HG03439 (cell line): Measurements from ENCODE around the gene SMIM8.
A peak's percentile ranks its signal among the peaks of the same experiment; 100 is the strongest.

Source experiments
- ATAC-seq: cut with Tn5 transposase; IDR thresholded peaks from one replicate; pipeline ENCODE4 v1.9.1; 2021; ENCODE audit warnings: mild to moderate bottlenecking, moderate library complexity; ENCODE audit not compliant: unreplicated experiment

The SMIM8 gene

DNA sequence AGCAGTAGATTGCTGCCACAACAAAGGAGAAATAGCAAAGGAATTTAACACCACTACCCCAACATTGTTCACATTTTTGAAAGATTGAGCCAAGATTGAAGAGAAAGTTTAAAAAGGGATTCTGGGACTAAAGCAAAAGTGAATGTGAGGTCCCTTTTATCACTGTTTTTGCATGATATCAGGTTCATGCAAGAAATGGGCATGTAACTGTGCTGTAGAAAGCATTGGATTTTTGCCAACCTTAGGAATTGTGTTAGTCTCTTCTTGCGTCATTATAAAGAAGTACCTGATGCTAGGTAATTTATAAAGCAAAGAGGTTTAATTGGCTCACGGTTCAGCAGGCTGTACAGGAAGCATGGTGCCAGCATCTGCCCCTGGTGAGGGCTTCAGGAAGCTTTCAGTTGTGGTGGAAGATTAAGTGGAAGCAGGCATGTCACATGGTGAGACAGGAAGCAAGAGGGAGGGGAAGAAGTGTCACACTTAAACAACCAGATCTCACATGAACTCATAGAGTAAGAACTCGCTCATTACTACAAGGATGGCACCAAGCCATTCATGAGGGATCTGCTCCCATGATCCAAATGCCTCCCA, 11.3 kb downstream of the SMIM8 start:
- ATAC-seq, result no peak

DNA sequence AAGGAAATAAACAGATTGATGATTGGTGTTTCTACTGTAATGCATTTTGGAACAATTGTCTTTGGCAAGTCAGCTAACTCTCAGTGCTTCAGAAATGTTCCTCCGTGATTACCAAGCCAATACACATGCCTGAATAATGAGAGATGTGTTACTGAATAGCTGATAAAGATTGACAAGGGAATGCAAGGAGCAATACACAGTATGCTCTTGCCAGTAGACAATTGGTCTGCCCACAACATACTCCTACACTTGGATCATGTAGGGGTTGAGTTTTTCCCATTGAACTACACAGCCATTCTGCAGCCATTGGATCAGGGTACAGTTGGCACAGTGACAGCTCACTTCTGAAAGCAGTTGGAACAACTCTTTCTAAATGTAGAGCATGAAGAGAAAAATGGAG, 12.3 kb downstream of the SMIM8 start:
- ATAC-seq, result no peak

DNA sequence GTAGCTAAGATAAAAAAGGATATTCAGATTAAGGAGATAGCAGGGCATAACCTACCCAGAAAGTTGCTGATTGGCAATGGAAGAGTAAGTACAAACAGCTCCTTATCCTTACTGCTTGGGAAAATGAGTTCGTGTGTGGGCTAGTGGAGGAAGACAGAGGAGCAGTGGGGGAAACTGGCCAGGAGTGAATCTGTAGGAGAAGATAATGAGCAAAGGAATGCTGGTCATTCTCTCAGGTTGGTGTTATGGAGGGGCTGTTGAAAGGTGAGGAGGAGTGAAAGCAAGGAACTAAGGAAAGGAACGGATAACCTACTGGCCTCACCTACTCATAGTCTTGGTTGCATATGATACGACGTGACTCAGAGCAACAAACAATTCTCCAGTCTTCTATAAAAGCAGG, 14.0 kb downstream of the SMIM8 start:
- no peak for ATAC-seq

DNA sequence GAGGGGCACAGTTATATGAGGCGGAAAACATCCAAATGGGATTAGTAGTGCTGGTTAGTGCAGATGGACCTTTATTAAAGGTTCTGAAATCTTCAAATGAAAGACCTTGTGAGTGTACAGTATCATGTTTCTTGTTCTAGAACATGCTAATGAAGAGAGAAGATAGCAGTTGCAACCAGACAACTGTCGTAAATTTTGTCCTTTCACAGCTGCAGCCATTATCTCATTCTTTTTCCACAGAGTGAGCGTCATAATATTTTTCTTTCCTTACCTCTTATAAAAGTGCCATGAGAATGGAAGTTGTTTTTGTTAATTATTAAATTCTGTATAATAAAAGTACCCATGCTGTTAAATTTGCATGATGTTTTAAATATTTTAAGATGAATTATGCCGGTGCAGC, 17.8 kb downstream of the SMIM8 start:
- ATAC-seq, result no peak

DNA sequence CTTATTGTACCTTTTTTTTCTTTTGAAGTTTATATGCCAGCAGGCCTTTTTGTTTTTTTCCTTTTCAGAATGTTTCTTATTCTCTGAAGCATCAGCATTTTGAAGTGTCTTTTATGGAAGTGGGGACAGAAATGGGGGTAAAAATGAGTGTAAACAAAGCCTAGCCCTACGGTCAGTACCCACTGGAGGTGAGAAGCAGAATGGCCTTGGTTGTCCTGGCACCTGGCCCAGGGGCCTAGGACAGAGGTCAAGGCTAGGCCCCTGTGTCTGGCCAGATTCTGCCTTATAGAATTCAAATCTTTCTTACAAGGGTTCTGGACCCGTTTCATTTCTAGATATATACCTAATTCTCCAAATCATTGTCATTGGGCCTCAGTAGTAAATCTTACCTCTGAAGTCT, 18.8 kb downstream of the SMIM8 start:
- no peak for ATAC-seq

DNA sequence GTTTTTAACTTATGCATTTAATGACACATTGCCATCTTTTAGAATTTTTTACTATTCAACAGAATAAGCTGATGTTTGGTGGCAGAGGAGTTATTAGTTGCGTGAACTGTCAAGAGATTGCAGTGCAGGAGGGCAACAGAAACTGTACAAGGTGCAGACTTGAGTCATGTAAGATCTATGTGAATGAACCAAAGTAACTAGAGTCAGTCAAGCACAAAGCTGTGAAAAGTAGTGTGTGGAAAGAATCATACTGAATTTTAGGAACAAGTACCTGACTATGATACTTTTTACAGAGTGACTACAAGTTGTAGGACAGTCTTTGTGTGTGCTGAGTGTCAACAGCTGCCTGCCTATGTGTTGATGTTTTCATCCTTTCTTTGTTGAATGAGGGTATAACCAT, 19.5 kb downstream of the SMIM8 start:
- ATAC-seq, result peak; percentile 77

DNA sequence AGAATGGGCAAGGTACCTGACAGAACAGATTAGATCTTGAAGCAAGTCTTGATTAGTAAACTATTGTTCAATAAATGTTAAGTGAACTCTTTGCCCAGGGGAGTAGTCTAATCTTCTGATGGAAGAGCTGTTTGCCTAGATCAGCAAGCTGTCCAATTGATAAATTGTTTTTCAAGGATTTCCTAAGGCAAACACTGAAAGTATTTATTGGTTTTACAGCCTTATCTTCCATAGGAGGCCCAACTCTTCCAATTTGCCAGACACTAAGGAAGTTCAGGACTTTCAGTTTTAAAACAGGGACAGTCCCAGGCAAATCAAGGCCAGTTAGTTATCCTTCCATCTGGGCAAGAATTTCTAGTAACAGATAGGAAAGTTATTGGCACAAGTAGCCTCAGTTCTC, 20.4 kb downstream of the SMIM8 start:
- ATAC-seq, result no peak

DNA sequence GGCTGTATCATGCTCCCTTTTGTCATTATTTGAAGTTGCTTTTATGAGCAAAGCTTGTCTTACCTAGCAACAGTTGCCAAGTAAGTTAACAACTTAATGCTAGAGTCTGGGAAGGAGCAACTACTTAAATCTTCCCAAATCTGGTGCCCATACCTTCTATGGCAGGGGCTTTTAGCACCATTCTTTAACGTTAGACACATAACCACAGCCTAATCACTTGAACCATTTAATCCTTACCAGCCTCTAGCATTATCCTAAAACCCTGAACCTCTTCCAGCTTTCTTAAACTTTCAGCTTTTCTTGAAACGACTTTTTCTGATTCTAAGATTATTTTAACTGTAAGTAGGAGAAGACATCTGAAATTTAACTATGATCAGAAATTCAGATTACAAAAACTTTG, 22.3 kb downstream of the SMIM8 start, which contains the start of gene C6orf163:
Gene C6orf163 (plus strand): TSS at position 83 of the 400 bp plus-strand sequence. CDS start 287 bp downstream, at position 370.
- ATAC-seq, result no peak

DNA sequence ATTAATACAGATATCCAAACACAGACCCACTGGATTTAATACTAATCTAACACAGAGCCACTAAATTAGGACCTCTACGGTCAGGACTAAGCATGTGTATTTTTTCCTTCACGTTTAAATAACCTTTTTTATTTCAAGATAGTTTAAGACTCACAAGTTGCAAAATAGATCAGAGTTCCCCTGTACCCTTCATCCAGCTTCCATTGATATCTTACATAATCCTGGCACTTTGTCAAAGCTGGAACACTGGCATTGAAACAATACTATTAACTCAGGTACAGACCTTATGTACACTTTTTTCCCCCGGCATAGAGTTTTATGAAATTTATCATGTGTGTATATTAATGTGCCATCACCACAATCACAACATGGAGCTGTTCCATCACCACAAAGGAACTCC, 24.3 kb downstream of the SMIM8 start:
- no peak for ATAC-seq

DNA sequence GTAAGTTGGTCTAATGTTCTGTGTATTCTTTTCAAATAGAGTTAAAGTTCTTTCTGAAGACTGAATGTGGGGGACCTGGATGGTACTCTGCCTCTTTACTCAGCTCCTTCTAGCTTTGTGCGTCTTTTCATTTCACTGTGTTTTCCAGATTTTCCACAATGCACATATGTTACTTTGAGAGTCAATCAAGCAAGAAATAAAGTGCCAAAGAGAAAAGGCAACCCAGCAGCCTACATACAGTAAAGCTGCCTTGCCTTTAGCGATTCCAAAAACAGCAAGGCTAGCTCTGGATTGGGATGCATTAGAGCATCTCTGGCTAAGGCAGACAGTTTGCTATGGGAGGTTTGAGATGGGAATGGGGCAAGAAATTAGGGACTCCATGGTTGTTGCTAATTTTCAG, 27.5 kb downstream of the SMIM8 start:
- no peak for ATAC-seq

DNA sequence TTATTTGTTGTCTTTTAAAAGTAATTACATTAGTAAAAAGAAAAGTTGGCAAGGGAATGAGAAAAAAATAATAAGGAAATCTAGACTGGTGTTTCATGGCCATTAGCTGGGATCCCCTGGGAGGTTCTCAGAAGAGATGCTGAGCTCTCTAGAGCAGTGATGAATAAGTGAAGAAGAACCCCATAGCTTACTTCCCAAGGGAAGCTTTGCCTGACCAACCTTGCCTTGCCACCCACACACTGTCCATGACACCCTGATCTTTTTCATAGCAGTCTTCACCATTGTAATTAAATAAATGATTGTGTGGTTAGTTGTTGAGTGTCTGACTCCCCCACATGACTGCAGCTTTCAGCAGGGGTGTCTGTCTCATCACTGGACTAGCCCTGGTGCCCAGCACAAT, 28.1 kb downstream of the SMIM8 start:
- ATAC-seq, result no peak

DNA sequence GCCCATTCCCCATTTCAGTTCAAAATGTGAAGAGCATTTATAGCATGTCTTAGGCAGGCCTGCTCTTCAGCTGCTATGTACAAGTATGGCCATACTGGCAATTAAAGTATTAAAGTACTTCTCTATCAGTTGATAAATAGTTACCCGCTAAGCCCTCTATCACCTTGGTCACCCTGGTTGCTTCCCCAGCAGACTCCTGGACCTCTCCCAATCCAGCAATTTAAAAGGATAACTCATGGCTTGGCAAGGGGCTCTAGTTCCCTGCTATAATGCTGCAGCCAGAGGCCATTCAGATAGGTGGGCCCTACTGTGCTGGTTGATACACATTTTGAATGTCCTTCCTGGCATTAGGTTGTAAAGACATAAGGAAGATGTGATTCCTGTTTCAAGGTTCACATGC, 29.2 kb downstream of the SMIM8 start:
- ATAC-seq, result no peak

DNA sequence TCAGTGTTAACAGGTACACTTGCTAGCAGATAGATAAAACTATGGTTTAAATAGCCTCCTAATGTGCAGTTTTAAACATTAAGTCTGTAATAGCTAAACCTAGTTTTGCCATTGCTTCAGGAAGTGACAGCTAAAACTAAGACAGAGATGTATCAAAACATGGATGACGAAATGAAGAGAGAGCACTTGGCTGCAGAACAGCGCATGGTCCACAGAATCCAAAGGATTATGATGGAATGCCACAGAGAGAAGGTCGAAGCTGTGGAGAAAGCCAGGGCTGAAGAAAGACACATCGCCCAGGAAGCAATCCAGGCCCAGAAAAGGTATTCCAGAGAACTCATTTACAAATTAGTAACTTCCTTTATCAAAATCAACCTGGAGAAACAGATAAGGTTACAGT, 33.8 kb downstream of the SMIM8 start:
- no peak for ATAC-seq

DNA sequence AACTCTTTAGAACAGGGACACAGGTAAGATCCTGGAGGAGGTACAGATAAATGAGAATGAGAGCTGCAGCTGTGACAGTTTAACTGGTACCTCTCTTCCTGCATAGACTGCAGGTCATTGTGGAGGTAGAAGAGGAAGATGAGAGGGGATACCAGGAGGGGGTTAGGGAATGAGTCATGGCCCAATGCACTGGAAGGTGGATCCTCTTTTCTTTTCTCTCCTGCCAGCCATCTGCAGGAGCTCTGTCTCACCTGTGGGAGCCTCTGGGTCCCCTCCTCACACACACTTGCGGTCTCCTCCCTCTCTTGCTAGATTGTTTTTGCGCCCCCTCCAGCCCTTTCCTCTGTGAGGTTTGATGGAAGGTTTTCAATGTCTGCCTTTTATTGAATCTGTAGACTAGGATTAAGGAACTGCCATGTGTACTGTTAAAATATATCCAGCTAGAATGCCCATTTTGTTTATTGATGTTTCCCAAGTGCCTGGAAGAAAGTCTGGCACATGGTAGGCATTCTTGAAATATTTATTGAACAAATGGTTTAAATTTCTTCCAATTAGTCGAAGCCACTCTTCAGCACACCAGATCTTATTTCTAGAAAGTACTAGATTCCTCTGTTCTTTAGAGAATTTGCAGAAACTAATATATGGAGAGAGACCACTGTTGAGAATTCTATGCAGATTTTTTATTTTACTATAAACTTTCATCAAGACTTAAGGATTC, 35.2 kb downstream of the SMIM8 start:
- ATAC-seq, result no peak

DNA sequence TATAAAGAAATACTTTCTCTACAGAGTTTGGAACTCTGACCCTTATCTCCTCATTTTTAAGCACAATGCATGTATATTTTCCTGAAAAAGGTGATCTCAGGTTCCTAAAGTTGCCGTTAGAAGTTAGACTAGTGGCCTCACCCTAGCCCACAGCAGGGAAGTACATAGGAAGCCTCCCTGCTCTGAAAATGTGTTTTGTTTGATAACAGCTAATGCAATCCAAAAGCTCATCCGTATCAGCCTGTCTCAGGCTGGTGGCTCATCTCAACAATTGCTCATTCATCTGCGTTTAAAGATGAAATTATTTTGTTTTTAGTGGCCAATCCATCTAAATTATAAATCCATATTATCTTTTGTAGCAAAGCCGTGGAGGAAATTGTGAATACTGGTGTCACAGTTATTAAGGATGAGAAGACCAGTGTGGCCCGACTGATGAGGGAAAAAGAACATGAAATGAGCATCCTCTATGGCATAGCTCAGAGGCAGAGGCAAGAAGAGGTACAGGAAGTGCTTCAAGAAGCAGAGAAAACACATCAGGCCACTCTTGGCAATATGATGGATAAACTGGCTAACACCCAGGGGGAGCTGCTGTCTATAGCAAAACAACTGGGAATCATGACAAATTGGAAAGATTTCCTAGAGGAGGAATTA, 42.3 kb downstream of the SMIM8 start:
- ATAC-seq, result no peak

DNA sequence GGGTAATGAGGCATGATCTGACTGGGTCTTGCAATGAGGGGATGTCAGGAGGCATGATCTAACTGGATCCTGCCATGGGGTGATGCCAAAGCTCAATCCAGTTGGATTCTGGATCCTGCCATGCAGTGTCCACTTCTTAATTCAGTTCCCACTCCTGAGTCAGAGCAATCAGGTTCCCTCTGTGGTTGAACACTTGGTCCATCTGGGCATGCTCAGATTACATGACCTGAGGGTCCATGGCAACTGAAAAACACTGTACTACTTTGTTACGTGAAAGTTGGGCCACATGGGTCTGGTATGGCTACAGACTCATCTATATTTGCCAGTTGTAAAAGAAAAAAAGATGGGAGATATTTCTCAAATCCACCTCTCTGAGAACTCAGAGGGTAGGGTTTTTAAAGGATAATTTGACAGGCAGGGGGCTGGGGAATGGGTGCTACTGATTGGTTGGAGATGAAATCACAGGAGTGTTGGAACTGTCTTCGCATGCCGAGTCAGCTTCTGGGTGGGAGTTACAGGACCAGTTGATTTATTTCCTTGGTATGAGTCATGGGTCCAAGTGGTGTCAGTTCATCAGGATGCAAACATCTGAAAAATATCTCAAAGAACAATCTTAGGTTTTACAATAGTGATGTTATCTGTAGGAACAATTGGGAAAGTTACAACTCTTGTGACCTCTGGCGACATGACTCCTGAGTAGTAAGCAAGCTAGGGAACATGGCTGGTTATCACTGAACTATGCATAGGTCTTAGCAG, 43.9 kb downstream of the SMIM8 start:
- no peak for ATAC-seq

DNA sequence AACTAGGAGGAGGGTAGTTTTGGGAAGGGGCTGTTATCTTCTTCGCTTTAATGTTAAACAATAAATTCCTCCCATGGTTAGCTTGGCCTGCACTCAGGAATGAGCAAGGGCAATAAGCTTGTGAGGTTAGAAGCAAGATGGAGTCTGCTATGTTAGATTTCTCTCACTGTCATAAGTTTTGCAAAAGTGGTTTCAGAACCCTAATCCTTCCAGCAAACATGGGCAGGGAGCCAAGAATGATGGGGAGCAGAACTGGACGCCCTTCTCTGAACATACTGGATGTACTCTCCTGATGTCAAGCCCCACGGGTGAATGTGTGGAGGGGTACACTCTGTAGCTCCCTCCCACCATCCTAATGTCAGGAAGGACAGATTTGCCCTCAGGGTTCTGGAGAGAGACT, 44.5 kb downstream of the SMIM8 start:
- ATAC-seq, result no peak

DNA sequence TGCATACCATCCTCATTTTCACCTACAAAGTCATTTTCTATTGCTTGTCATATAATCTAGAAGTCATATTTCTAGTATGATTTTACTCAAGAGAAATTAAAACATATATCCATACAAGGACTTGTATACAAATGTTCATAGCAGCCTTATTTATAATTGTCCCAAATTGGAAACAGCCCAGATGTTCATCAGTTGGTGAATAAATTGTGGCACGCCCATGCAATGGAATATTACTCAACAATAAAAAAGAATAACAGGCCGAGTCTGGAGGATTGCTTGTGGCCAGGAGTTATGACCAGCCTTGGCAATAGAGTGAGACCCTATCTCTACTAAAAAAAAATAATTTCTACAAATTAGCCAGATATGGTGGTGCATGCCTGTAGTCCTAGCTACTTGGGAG, 51.0 kb downstream of the SMIM8 start:
- no peak for ATAC-seq

DNA sequence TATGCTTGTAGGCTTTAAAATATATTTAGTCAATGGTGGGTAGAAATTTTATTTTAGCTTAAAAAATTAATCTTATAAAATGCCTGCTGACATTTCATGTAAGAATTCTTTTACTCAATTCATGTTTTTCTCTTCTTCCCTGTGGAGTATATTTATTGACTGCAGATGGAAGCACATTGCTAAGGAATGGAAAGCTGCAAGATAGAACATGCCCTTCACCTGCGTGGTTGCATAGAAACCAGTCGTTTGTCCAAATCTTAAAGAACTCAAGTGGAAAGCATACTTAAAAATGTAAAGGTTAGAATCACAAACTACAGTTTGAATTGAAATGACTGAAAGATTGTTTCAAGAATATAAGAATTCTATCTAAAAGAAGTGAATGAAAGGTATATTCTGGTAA, 52.9 kb downstream of the SMIM8 start:
- ATAC-seq, result no peak

DNA sequence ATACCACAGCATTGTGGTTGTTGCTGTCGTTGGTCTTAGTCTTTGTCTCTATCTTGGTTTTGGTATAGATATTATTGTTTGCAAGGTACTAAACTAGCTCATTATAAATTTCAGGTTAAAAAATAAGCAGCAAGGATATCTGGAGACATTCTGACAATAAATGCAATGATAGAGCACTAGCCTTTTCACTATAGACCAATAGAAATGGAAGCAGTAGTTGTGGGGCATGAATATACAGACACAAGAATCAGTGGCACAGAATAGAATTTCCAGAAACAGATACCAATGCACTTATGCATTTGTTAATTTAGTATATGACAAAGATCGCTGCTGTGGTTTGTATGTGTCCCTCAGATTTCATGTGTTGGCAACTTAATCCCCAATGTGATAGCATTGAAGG, 54.3 kb downstream of the SMIM8 start:
- ATAC-seq, result no peak

DNA sequence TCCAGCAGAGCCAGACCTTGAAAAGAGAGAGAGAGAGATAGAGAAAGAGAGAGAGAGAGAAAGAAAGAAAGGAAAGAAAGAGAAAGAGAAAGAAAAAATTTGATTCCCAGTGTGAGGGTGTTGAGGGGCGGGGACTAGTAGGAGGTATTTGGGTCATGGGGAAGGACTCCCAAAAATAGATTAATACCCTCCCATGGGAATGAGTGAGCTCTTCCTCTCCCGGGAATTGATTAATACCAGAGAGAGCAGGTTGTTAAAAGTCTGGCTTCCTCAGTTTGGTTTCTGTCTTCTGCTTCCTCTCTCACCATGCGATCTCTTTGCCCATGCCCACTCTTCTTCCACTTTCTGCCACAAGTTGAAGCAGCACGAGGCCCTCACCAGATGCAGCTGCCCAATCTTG, 56.6 kb downstream of the SMIM8 start:
- ATAC-seq, result no peak

DNA sequence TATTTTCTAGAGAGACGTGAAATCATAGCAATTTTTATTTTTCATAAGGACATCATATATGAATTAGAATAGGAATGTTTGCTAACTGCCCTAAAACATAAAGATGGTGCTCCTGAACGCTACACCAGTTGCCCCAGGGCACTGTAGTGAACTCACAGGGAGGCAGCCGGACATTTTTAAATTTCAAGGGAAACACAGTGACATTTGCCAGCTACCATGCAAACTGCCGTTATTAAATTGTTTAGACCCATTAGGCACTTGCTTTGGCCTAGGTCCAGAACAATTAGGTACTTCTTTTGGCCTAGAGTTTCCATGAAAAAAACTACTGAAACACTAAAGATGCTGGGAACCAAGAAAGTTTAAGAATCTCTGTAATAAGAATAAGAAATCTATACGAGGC, 60.5 kb downstream of the SMIM8 start:
- no peak for ATAC-seq
